Fibroblast of lung (primary cell): ENCODE measurements around the gene VSIG4. TPM values are rescaled to one million over a fixed set of nuclear protein-coding genes. Genes with fewer than 3 reads are reported as not detected.

ENCODE experiments used
- DNase-seq, 2 donors: peaks; one replicate each; pipeline versions ENCODE4 v3.0.0 to v3.0.0-alpha.2; 2010; ENCODE audit warnings: low read depth in 2 of 2
- H2AFZ ChIP-seq: 2 replicates; pipeline ENCODE4 v1.5.1; 2012; ENCODE audit warnings: low read length, control low read depth, inconsistent platforms
- H3K27ac ChIP-seq: 2 replicates; pipeline ENCODE4 v1.5.1; 2011; ENCODE audit warnings: low read length, control low read depth; ENCODE audit not compliant: insufficient read depth
- H3K27me3 ChIP-seq: 2 replicates; pipeline ENCODE4 v1.5.1; 2011; ENCODE audit warnings: mild to moderate bottlenecking, low read length; ENCODE audit not compliant: control insufficient read depth, insufficient read depth
- H3K36me3 ChIP-seq: 2 replicates; pipeline ENCODE4 v1.5.1; 2011; ENCODE audit warnings: low read length; ENCODE audit not compliant: control insufficient read depth, insufficient read depth
- H3K4me1 ChIP-seq: 2 replicates; pipeline ENCODE4 v1.5.1; 2011; ENCODE audit warnings: low read length; ENCODE audit not compliant: control insufficient read depth, insufficient read depth; ENCODE audit errors: extremely low read depth
- H3K4me2 ChIP-seq: 2 replicates; pipeline ENCODE4 v1.5.1; 2011; ENCODE audit warnings: low read length, control low read depth; ENCODE audit not compliant: insufficient read depth; ENCODE audit errors: extremely low read depth
- H3K4me3 ChIP-seq, 4 experiments: fragments of 200-600 bp in 1 of 4; sonication (generic) in 1 of 4; replicated peaks in 1 of 4; 2 replicates each; pipeline ENCODE4 v1.5.1; 2011 to 2016; ENCODE audit warnings: low read length in 4 of 4, low read depth in 3 of 4, mild to moderate bottlenecking in 3 of 4, control low read depth in 2 of 4, inconsistent platforms in 1 of 4, mixed read lengths in 1 of 4; ENCODE audit not compliant: insufficient read depth in 1 of 4; ENCODE audit errors: control extremely low read depth in 1 of 4
- H3K79me2 ChIP-seq: 2 replicates; pipeline ENCODE4 v1.5.1; 2012; ENCODE audit warnings: mild to moderate bottlenecking, low read length, inconsistent platforms; ENCODE audit not compliant: control insufficient read depth, insufficient read depth
- H3K9ac ChIP-seq: 2 replicates; pipeline ENCODE4 v1.5.1; 2011; ENCODE audit warnings: mild to moderate bottlenecking, low read length, control low read depth; ENCODE audit not compliant: insufficient read depth
- H3K9me3 ChIP-seq: 2 replicates; pipeline ENCODE4 v1.5.1; 2012; ENCODE audit warnings: low read depth, low read length; ENCODE audit not compliant: control insufficient read depth, insufficient read depth
- H4K20me1 ChIP-seq: 2 replicates; pipeline ENCODE4 v1.5.1; 2011; ENCODE audit warnings: low read length; ENCODE audit not compliant: control insufficient read depth, insufficient read depth; ENCODE audit errors: extremely low read depth
- EZH2 ChIP-seq: IDR thresholded peaks from 2 replicates; pipeline ENCODE4 v1.5.1; 2012; ENCODE audit warnings: low read length, control low read depth, mild to moderate bottlenecking; ENCODE audit errors: missing control alignments
- polyA plus RNA-seq, 2 donors: library from polyadenylated mRNA; depleted of rRNA in 1 of 2; stranded (reverse) in 1 of 2; unstranded in 1 of 2; fragments of >200 nt; gene quantifications; 2 replicates each; pipeline ENCODE4 v1.2.1, GENCODE V29; 2011 to 2012; ENCODE audit warnings: missing spikeins in 1 of 2
- total RNA-seq: library from RNA; depleted of rRNA; stranded (reverse); fragments of >200 nt; gene quantifications from 2 replicates; pipeline ENCODE4 v1.2.1, GENCODE V29; 2014
- TF ChIP-seq, protein P1 (sequence below), 2 donors: IDR thresholded peaks in 1 of 2; conservative IDR thresholded peaks in 1 of 2; 1 replicate in 1 of 2; 2 replicates in 1 of 2; pipeline ENCODE4 v1.5.1; 2011 to 2012; ENCODE audit warnings: low read length in 2 of 2, control low read depth in 1 of 2, inconsistent platforms in 1 of 2, low read depth in 1 of 2, mild to moderate bottlenecking in 1 of 2

VSIG4 gene
- total and polyA plus RNA-seq, 2 donors (not counting 1 experiment from before 2014, with no cell fraction given): not detected

DNA sequence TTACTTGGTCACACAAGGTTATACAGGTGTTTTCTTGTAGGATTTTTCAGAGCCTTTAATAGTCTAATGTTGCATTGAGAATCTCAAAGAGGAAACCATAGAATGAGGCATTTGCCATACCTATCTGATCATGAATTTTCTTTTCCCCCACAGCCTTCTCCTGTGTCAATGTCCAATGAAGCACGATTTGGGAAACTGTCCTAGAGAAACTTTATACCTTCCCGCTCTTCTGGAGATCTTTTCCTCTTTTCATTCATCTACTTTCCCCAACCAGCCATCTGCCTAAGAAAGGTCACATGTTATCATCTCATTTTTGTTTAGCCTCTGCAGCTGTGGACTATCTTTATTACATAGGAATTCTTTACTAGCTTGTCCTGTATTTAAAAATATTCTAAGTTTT lies 19.9 kb downstream of the VSIG4 start:
- Histone ChIP-seq H3K36me3 (no peaks in the 10 kb centered on the region), H3K4me3 (no peak overlapping the region), H3K4me1 (no peaks in the 10 kb centered on the region)

DNA sequence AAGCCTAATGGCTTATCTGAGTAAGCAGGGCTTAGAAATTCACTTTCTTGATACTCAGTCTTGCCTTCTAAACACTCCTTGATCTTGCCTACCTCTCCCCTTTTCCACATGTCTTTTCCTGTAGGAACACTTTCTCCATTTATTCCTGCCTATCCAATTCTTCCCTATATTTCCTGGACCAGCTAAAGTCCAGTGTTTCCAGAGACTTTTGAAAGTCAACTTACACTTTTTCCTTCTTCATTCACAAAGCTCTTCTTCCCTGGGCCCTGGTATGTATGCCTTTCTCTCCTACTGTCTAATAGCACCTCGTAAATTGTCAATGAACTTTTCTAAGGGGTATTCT lies 20.6 kb downstream of the VSIG4 start:
- no peaks in the 10 kb centered on the region for H3K9me3 ChIP-seq
- H3K9ac ChIP-seq: no peak overlapping the region
- no peak for TF ChIP-seq EZH2
- TF ChIP-seq, protein P1, sequence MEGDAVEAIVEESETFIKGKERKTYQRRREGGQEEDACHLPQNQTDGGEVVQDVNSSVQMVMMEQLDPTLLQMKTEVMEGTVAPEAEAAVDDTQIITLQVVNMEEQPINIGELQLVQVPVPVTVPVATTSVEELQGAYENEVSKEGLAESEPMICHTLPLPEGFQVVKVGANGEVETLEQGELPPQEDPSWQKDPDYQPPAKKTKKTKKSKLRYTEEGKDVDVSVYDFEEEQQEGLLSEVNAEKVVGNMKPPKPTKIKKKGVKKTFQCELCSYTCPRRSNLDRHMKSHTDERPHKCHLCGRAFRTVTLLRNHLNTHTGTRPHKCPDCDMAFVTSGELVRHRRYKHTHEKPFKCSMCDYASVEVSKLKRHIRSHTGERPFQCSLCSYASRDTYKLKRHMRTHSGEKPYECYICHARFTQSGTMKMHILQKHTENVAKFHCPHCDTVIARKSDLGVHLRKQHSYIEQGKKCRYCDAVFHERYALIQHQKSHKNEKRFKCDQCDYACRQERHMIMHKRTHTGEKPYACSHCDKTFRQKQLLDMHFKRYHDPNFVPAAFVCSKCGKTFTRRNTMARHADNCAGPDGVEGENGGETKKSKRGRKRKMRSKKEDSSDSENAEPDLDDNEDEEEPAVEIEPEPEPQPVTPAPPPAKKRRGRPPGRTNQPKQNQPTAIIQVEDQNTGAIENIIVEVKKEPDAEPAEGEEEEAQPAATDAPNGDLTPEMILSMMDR (conservative IDR thresholded peaks at IDR 0.05 in 1 of 2, IDR thresholded peaks at IDR 0.05 in 1 of 2; ENCODE audit: low read depth in 1 of 2, low read length in 2 of 2): no peak
- H3K36me3 ChIP-seq: no peaks in the 10 kb centered on the region
- H3K27me3 ChIP-seq: no peaks in the 10 kb centered on the region
- H2AFZ ChIP-seq: no peak overlapping the region
- no peaks in the 10 kb centered on the region for H4K20me1 ChIP-seq
- no peak overlapping the region for H3K27ac ChIP-seq
- H3K4me2 ChIP-seq: no peak overlapping the region
- DNase-seq: no peak
- H3K4me1 ChIP-seq: no peaks in the 10 kb centered on the region
- no peaks in the 10 kb centered on the region for H3K79me2 ChIP-seq
- no peak overlapping the region for H3K4me3 ChIP-seq

More for the DNA sequence above, 19.9 kb downstream of the VSIG4 start:
- no peak overlapping the region for H3K27ac ChIP-seq
- H3K27me3 ChIP-seq: no peaks in the 10 kb centered on the region
- no peak overlapping the region for H3K4me2 ChIP-seq
- H3K9me3 ChIP-seq: no peaks in the 10 kb centered on the region
- DNase-seq: no peak
- H3K79me2 ChIP-seq: no peaks in the 10 kb centered on the region
- H2AFZ ChIP-seq: no peak overlapping the region
- no peaks in the 10 kb centered on the region for H4K20me1 ChIP-seq
- H3K9ac ChIP-seq: no peak overlapping the region
- TF ChIP-seq EZH2: no peak
- TF ChIP-seq, protein P1 (conservative IDR thresholded peaks at IDR 0.05 in 1 of 2, IDR thresholded peaks at IDR 0.05 in 1 of 2; ENCODE audit: low read depth in 1 of 2, low read length in 2 of 2): no peak

DNA sequence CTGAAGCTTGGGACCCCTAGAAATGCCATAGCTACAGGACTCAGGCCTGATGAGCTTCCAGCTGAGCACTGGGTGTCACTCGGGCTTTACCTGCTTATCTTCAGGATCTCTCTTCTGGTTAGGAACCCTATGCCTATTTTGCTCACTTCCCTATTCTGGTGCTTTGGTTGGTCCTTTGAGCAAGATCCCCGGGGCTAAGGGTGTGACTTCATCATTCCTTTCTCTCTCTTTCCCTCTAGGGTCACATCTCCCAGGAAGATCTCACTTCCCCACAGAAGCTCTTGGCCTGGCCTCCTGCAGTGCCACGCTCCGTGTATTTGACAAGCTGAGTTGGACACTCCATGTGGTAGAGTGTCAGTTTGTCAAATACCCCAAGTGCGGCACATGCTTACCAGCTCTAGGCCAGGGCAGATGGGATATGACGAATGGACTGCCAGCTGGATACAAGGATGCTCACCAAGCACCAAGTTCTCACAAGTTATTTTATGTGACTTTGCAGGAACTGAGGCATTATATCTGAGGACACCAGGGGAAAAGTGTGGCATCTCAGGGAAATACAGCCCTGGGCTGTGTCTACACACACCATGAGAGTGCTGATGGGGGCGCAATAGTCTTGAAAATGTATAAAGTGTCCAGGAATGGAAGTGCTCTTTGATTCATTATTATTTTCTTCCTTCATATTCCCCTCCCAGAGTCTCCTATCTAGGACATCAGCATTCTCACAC lies 21.1 kb downstream of the VSIG4 start:
- Histone ChIP-seq H3K9ac (no peak overlapping the region), H3K27ac (no peak overlapping the region), H3K4me2 (no peak overlapping the region), H3K4me3 (no peak overlapping the region), H4K20me1 (no peaks in the 10 kb centered on the region), H2AFZ (no peak overlapping the region), H3K79me2 (no peaks in the 10 kb centered on the region), H3K4me1 (no peaks in the 10 kb centered on the region), H3K9me3 (no peaks in the 10 kb centered on the region), H3K27me3 (no peaks in the 10 kb centered on the region), H3K36me3 (no peaks in the 10 kb centered on the region)
- DNase-seq: no peak
- TF ChIP-seq, protein P1 (conservative IDR thresholded peaks at IDR 0.05 in 1 of 2, IDR thresholded peaks at IDR 0.05 in 1 of 2; ENCODE audit: low read depth in 1 of 2, low read length in 2 of 2): no peak
- no peak for TF ChIP-seq EZH2
